Spleen (tissue), 7 donors: ENCODE data around the gene DIP2C.

ENCODE experiments used
- CTCF ChIP-seq, 11 experiments: fragments of 200-600 bp in 7 of 11; fragments of 450-650 bp in 4 of 11; sonication (generic) in 4 of 11; IDR thresholded peaks in 8 of 11; conservative IDR thresholded peaks in 3 of 11; 1 replicate in 7 of 11; 2 replicates in 4 of 11; pipeline versions ENCODE4 v1.4.0 to v1.8.0; 2016 to 2021; ENCODE audit warnings: antibody characterized with exemption in 11 of 11, inconsistent platforms in 4 of 11, mild to moderate bottlenecking in 1 of 11
- POLR2A ChIP-seq, 3 donors: fragments of 450-650 bp; IDR thresholded peaks; one replicate each; pipeline ENCODE4 v1.5.1; 2017; ENCODE audit warnings: antibody characterized with exemption in 3 of 3, mild to moderate bottlenecking in 1 of 3
- donor health status: DM: no; HTN: no; CAD: no; lungs with moderate emphysema.
- donor health status: DM: no; HTN: no; CAD: no.
- donor health status: DM: no; HTN: no; CAD: no.

- TF ChIP-seq CTCF (IDR thresholded peaks at IDR 0.05 in 8 of 11, conservative IDR thresholded peaks at IDR 0.05 in 3 of 11) (no peak), POLR2A (IDR thresholded peaks at IDR 0.05) (no peak)
These were observed 123.8 kb downstream of the DIP2C start for GRCh38 chr10:565676-566075.
